Skeletal muscle tissue (tissue), 4 donors: Measurements from ENCODE around the gene GEMIN5. TPM values are rescaled to one million over a fixed set of nuclear protein-coding genes. Genes with fewer than 3 reads are reported as not detected.
"Not testable (repeated sequence)": the region's sequence is repeated elsewhere in the genome, so short reads cannot be mapped to it uniquely, and the experiment has no call there.

Source experiments
- H3K27ac ChIP-seq: one replicate; pipeline ENCODE4 v1.7.0; 2013; ENCODE audit warnings: mild to moderate bottlenecking, low read depth, low read length, inconsistent platforms
- H3K27me3 ChIP-seq, 3 donors: one replicate each; pipeline ENCODE4 v1.7.0; 2013; ENCODE audit warnings: low read length in 3 of 3; ENCODE audit not compliant: control insufficient read depth in 3 of 3, insufficient read depth in 3 of 3
- H3K36me3 ChIP-seq, 3 donors: one replicate each; pipeline ENCODE4 v1.7.0; 2013; ENCODE audit warnings: low read length in 3 of 3; ENCODE audit not compliant: control insufficient read depth in 3 of 3, insufficient read depth in 3 of 3
- H3K4me1 ChIP-seq, 3 donors: one replicate each; pipeline ENCODE4 v1.7.0; 2013; ENCODE audit warnings: low read length in 3 of 3, mild to moderate bottlenecking in 3 of 3; ENCODE audit not compliant: control insufficient read depth in 3 of 3, insufficient read depth in 3 of 3
- H3K4me3 ChIP-seq, 3 donors: one replicate each; pipeline ENCODE4 v1.7.0; 2013; ENCODE audit warnings: low read length in 3 of 3
- H3K9ac ChIP-seq, 3 donors: one replicate each; pipeline ENCODE4 v1.7.0; 2013; ENCODE audit warnings: low read length in 3 of 3, mild to moderate bottlenecking in 3 of 3, moderate library complexity in 2 of 3, low read depth in 1 of 3
- H3K9me3 ChIP-seq, 3 donors: one replicate each; pipeline ENCODE4 v1.7.0; 2013; ENCODE audit warnings: low read length in 3 of 3; ENCODE audit not compliant: control insufficient read depth in 3 of 3
- total RNA-seq: library from RNA; depleted of rRNA; stranded (reverse); fragments of >200 nt; gene quantifications from one replicate; pipeline ENCODE4 v1.2.3, GENCODE V29; 2014
- donor health status: Osteomylitis.

The GEMIN5 gene
- total RNA-seq, 1 donor from 2014 or later: 18.8 TPM

DNA sequence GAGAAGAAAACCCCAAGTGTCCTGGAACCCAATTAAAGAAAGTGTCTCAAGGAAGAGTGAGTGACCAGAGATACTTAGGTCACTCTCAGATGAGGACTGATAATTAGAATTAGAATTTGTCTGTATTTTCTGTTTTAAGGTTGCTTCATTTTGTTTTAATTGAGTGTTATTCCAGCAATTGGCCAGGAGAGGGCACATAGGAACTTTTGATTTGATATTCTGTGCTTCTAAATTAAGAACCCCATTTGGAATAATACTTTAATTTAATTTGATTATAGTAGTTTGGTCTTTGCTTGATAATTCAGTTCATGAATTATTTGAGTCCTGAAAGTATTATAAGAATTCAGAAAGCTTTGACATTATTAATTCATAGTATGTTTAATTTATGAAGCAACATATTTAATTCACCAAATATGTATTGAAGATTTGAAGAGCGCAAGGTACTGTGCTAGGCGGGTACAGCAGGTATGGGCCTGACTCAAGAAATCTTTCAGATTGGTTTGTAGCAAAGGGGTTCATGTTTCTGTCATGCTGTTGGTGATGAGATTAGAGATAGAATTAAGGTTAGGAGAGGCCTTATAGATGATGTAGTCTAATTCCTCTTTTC is 7.8 kb upstream of the GEMIN5 start:
- no peaks in the 10 kb centered on the region for H3K9me3 ChIP-seq
- no peaks in the 10 kb centered on the region for H3K27me3 ChIP-seq
- no peak overlapping the region for H3K27ac ChIP-seq
- peaks cover 10 to 26% (median 10%) of the 10 kb centered on the region in 3 donors for H3K4me1 ChIP-seq
- H3K4me3 ChIP-seq: no peak overlapping the region
- no peak overlapping the region for H3K9ac ChIP-seq
- H3K36me3 ChIP-seq: peaks cover 0 to 6% (median 0%) of the 10 kb centered on the region in 3 donors

DNA sequence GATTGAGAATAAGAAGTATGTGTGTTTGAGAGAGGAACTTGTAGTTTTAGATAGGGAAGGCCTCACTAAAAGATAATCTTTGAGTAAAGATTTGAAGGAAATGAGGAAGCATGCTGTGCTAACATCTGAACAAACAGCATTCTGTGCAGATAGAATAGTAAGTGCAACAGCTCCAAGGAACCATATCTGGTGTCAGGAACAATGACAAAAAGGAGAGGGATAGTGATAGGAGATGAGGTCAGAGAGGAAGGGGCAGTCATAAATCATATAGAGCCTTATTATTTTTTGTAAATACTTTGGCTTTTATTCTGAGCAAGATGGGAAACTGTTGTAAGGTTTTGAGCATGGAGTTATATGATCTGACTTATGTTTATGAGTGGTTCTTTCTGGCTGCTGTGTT is 6.7 kb upstream of the GEMIN5 start:
- Histone ChIP-seq H3K27me3 (no peaks in the 10 kb centered on the region), H3K36me3 (peaks cover 0 to 6% (median 0%) of the 10 kb centered on the region in 3 donors), H3K4me3 (no peak overlapping the region), H3K9ac (no peak overlapping the region), H3K4me1 (peaks cover 13 to 31% (median 14%) of the 10 kb centered on the region in 3 donors), H3K27ac (no peak overlapping the region), H3K9me3 (no peaks in the 10 kb centered on the region)

DNA sequence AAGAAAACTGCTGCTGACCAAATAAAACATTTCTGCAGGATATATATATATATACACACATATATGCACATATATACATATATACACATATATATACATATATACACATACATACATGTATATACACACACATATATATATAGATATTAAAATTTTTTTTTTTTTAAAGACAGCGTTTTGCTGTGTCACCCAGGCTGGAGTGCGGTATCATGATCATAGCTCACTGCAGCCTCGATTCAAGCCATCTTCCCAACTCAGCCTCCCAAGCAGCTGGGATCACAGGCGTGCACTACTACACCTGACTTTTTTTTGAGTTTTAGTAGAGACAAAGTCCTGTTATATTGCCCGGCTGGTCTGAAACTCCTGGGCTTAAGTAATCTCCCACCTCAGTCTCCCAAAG is 5.5 kb upstream of the GEMIN5 start:
- Histone ChIP-seq H3K27ac (no peak overlapping the region), H3K27me3 (no peaks in the 10 kb centered on the region), H3K9ac (no peak overlapping the region), H3K4me3 (no peak overlapping the region), H3K36me3 (peaks cover 0 to 6% (median 0%) of the 10 kb centered on the region in 3 donors), H3K9me3 (no peaks in the 10 kb centered on the region), H3K4me1 (peaks cover 13 to 31% (median 14%) of the 10 kb centered on the region in 3 donors)

DNA sequence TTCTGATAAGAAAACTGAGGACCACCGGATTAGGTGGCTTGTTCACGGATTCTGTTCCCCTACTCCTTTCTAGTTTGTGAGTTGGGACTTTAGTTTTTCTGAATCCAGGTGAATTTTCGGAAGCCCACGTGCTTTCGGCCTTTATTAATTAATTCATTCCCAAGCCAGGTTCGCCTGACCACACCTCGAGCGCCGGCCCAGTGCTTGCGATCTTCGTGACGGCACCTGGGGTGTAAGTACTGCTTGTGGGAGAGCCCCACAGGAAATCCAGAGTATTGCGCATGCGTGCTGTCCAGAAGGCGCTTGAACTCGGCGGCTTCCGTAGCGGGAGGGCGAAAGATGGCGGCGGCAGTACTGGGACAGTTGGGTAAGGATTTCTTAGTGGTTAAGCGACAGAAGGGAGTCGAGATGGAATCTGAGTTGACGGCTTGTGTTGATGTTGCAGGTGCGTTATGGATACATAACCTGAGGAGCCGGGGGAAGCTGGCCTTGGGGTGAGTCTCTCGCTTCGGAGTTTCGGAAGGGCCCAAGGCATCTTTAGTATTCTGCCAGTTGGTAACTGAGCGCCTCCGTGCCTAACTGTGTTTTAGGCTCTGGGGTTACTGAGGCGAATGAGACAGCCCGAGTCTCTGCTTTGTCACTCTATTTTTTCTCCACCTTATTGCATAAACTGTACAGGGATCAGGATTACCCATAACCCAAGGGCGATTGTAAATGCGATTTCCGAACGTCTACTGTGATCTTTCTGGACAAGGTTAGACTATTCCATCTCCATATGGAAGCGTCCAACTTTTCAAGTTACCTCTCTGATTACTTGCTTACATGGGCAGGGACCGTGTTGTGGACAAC is 3.0 kb upstream of the GEMIN5 start, which contains the start of gene MRPL22:
MRPL22 (plus strand) TSS at position 302 of the 849 bp plus-strand sequence; CDS start at position 340, 38 bp downstream.
- H3K4me1 ChIP-seq: peaks cover 23 to 49% (median 24%) of the 10 kb centered on the region in 3 donors

DNA sequence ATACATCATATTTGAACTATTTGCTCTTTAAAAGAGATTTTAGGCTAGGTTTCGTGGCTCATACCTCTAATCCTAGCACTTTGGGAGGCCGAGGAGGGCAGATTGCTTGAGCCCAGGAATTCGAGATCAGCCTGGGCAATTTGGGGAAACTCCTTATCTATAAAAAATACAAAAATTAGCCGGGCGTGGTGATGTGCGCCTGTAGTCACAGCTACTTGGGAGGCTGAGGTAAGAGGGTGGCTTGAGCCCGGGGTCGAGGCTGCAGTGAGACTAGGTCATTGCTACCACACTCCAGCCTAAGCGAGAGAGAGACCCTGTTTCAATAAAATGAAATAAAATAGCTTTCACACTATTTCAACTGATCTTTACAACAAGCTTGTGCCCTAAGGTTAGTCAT is 2.4 kb upstream of the GEMIN5 start:
- H3K9me3 ChIP-seq: no peaks in the 10 kb centered on the region
- H3K4me1 ChIP-seq: peaks cover 23 to 49% (median 24%) of the 10 kb centered on the region in 3 donors
- H3K36me3 ChIP-seq: peaks cover 0 to 9% (median 0%) of the 10 kb centered on the region in 3 donors
- H3K9ac ChIP-seq: peak overlapping the region; percentile 82 to 94 (median 83)
- no peaks in the 10 kb centered on the region for H3K27me3 ChIP-seq
- H3K27ac ChIP-seq: peak overlapping the region; percentile 73
- H3K4me3 ChIP-seq: peak overlapping the region; percentile 81 to 99 (median 84)

More for the DNA sequence above, 3.0 kb upstream of the GEMIN5 start, which contains the start of gene MRPL22:
- H3K9me3 ChIP-seq: no peaks in the 10 kb centered on the region
- H3K9ac ChIP-seq: peak within 1 kb of the TSS; percentile 82 to 94 (median 83)
- H3K36me3 ChIP-seq: peaks cover 0 to 6% (median 0%) of the 10 kb centered on the region in 3 donors
- peak within 1 kb of the TSS; percentile 81 to 99 (median 84) for H3K4me3 ChIP-seq
- H3K27ac ChIP-seq: peak within 1 kb of the TSS; percentile 73
- no peaks in the 10 kb centered on the region for H3K27me3 ChIP-seq

DNA sequence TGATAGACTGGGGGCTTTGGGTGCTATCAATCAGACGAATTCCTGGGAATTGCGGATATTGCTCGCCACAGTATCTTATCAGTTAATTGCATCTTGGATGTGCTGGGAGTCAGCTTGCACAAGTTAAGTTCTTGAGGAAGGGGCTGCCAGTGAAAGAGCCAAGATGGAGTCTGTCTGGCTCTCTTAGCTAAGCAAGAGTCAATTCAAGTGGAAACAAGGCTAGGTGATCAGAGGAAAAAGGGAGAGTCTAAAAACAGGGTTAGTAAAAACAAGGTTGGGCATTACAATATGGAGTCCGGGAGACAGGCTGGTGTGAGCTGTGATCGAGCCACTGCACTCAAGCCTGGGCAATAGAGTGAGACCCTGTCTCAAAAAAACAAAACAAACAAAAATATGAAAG is 1.4 kb upstream of the GEMIN5 start:
- H3K27ac ChIP-seq, H3K9ac ChIP-seq, H3K4me3 ChIP-seq, H3K9me3 ChIP-seq, H3K27me3 ChIP-seq: not testable (repeated sequence)
- H3K36me3 ChIP-seq: peaks cover 0 to 15% (median 5%) of the 10 kb centered on the region in 3 donors
- H3K4me1 ChIP-seq: peaks cover 23 to 42% (median 24%) of the 10 kb centered on the region in 3 donors

DNA sequence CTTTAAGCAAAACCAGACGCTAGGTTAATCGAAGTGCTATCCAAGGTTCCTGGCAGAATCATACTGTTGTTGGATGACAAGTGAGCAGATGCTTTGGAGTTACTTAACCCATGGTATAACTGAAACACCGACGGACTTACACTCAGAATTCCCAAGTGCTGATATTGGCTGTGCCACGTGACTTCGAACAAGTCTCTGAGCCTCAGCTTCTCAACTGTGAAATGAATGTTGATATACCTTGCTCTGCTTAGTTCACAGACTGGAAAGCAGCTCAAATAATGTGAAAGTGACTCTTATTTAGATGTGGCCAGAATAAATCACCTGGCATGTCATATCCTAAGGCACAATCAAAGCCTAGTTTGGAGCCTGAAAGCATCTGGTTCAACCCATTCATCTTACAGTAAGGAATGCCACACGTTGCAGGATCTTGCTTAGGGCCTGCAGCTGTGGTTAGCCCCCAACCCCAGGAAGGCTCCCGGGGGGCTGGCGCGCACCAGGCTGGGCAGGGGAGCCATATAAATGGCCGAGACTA is 759 bp downstream of the GEMIN5 start:
- Histone ChIP-seq H3K9ac (peak overlapping the region; percentile 92 to 97 (median 93)), H3K4me1 (peaks cover 16 to 33% (median 17%) of the 10 kb centered on the region in 3 donors), H3K36me3 (peaks cover 0 to 12% (median 5%) of the 10 kb centered on the region in 3 donors), H3K27ac (peak overlapping the region; percentile 77), H3K27me3 (no peaks in the 10 kb centered on the region), H3K9me3 (no peaks in the 10 kb centered on the region), H3K4me3 (peak overlapping the region; percentile 91 to 97 (median 96))

DNA sequence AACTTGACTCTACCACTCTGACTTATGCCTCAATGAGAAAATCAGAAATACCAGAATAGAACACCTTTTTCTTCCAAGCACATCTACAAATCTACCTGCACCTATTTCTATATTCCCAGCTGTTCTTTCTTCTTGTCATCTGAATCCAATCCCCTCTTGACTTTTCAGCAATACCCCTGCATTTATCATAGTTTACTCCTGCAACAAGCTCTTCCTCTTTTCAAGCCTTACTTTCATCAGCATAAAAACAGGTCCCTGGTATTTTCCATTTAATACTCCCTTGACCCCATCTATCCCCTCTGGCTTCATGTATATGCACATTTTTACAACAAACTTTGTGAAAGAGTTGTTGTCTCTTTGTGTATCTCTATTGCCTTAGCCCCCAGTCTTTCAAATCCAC is 3.1 kb downstream of the GEMIN5 start:
- Histone ChIP-seq H3K9ac (no peak overlapping the region), H3K36me3 (peaks cover 0 to 23% (median 22%) of the 10 kb centered on the region in 3 donors)

DNA sequence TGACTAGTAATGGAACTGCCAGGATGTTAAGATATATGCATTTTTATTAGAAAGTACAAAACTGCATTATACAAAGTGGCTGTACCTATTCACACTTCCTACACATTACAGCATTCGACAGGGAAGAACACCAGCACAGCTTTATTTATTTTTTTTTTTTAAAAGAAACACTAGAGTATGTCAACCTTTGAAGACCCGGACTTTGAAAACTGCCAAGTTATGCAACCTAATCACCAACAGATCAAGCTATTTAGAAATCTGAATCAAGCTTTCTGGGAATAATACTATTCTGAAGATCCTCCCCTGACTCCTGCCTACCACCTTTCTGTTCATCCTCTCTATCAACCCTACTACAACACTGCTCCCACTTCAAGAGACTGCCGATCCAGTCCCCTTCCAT is 4.5 kb downstream of the GEMIN5 start:
- Histone ChIP-seq H3K36me3 (peaks cover 0 to 32% (median 26%) of the 10 kb centered on the region in 3 donors), H3K9me3 (no peaks in the 10 kb centered on the region), H3K4me3 (no peak overlapping the region), H3K4me1 (peaks cover 9 to 17% (median 11%) of the 10 kb centered on the region in 3 donors), H3K9ac (no peak overlapping the region), H3K27ac (no peak overlapping the region), H3K27me3 (no peaks in the 10 kb centered on the region)

More for the DNA sequence above, 3.1 kb downstream of the GEMIN5 start:
- H3K27me3 ChIP-seq: no peaks in the 10 kb centered on the region
- peaks cover 9 to 17% (median 11%) of the 10 kb centered on the region in 3 donors for H3K4me1 ChIP-seq
- H3K9me3 ChIP-seq: no peaks in the 10 kb centered on the region
- H3K4me3 ChIP-seq: no peak overlapping the region
- H3K27ac ChIP-seq: no peak overlapping the region
